Stimulated activated CD4-positive, alpha-beta T cell treated with anti-CD3 and anti-CD28 coated beads, TNF-alpha, amount 100 ng/mL, for 4 hours (primary cell): Measurements from ENCODE around the gene PJA1.

Experiments used
- DNase-seq, 3 experiments: peaks; one replicate each; pipeline ENCODE4 v3.0.0-alpha.2; 2020; ENCODE audit warnings: low read depth in 3 of 3

PJA1 gene

GRCh38 chrX:69113723-69114122 lies 51.5 kb downstream of the PJA1 start:
- DNase-seq = no peak
